ENCODE data around the gene STX2. TPM values are rescaled to one million over a fixed set of nuclear protein-coding genes. Genes with fewer than 3 reads are reported as not detected.

Gene STX2
- total and polyA plus RNA-seq, 4 donors = 15.8 to 31.5 (median 25.7) TPM

DNA sequence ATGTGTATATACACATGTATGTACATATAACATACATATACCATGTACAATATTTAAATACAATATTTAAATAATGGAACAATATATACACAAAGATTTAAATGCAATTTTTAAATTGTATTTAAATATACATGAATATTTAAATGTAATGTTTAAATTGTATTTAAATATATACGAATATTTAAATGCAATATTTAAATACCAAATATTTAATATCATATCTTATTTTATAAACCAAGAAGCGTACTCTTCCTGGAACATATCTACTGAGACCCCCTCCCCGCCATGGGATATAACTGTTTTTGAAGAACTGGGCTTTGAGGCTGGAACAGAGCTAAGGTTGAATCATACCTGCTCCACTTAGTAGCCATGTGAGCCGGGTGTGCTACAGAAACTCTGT, 93.1 kb downstream of the STX2 start:
- intact Hi-C loops (cut with DNase I) = loop anchor here in 1 of 2 donors (5.0 kb wide), 1 partner anchor 699 kb away; no protein-coding TSS in a partner anchor
- Histone ChIP-seq H3K4me3 (ENCODE audit: low read length in 2 of 2) (no peak overlapping the region), H3K36me3 (ENCODE audit: control insufficient read depth in 1 of 2, insufficient read depth in 2 of 2, low read length in 1 of 2) (no peaks in the 10 kb centered on the region), H3K4me1 (ENCODE audit: control insufficient read depth in 1 of 2, insufficient read depth in 2 of 2, low read length in 2 of 2) (no peaks in the 10 kb centered on the region), H3K27me3 (ENCODE audit: control insufficient read depth in 1 of 2, insufficient read depth in 2 of 2, low read length in 1 of 2) (no peaks in the 10 kb centered on the region), H3K27ac (ENCODE audit: low read depth in 1 of 2, low read length in 2 of 2) (no peak overlapping the region), H3K9me3 (ENCODE audit: control insufficient read depth, low read length) (peaks cover 4% of the 10 kb centered on the region)
- WGBS, 2 donors = 88 to 90% methylated on average over 4 of the region's 4 CpGs
- ATAC-seq (ENCODE audit: low FRiP score) (no peak), DNase-seq (no peak)

DNA sequence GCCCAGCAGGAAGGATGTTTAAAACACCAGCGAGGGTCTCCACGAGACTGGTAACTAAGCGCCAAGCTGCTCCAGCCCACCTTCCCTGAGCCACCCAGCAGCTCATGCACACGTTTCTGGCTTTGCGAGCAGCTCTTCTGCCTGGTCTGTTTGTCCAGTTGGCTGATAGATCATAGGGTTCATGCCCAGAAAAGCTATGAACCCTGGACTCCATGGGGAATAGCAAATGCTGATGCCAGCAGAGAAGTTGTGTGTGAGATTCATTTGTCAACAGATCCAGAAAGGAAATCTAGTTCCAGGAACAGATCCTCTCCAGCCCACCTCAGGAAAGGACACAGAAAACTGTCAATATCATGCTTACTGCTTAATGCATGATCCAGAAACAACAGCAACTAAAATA, 94.8 kb downstream of the STX2 start:
- intact Hi-C loops (cut with DNase I) = no loop called here

DNA sequence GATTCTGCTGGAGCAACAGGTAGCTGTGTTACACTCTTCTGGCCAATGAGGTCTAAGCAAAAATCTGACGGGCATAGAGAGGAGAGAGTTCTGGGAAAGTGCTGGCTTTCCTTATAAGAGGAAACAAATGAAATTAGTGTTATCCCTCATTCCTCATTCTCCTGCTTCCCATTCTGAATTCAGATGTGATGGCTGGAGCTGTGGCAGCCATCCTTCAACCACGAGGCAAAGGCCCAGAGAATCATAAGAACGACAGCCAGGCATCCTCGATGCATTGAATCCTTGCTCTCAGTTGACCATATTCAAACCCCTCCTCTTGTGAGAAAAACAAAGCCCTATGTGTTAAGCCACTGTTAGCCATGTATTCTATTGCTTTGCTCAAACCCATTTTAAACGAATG, 95.4 kb downstream of the STX2 start:
- Histone ChIP-seq H3K4me1 (ENCODE audit: control insufficient read depth in 1 of 2, insufficient read depth in 2 of 2, low read length in 2 of 2) (no peaks in the 10 kb centered on the region), H3K9me3 (ENCODE audit: control insufficient read depth, low read length) (peaks cover 4% of the 10 kb centered on the region), H3K27me3 (ENCODE audit: control insufficient read depth in 1 of 2, insufficient read depth in 2 of 2, low read length in 1 of 2) (no peaks in the 10 kb centered on the region), H3K36me3 (ENCODE audit: control insufficient read depth in 1 of 2, insufficient read depth in 2 of 2, low read length in 1 of 2) (no peaks in the 10 kb centered on the region), H3K27ac (ENCODE audit: low read depth in 1 of 2, low read length in 2 of 2) (no peak overlapping the region), H3K4me3 (ENCODE audit: low read length in 2 of 2) (no peak overlapping the region)
- ATAC-seq (ENCODE audit: low FRiP score) = no peak
- WGBS, 2 donors = 90 to 91% methylated on average over 5 of the region's 5 CpGs
- intact Hi-C loops (cut with DNase I) = no loop called here
- no peak for DNase-seq

More for the DNA sequence above, 94.8 kb downstream of the STX2 start:
- Histone ChIP-seq H3K9me3 (ENCODE audit: control insufficient read depth, low read length) (peaks cover 4% of the 10 kb centered on the region), H3K4me1 (ENCODE audit: control insufficient read depth in 1 of 2, insufficient read depth in 2 of 2, low read length in 2 of 2) (no peaks in the 10 kb centered on the region), H3K4me3 (ENCODE audit: low read length in 2 of 2) (no peak overlapping the region), H3K36me3 (ENCODE audit: control insufficient read depth in 1 of 2, insufficient read depth in 2 of 2, low read length in 1 of 2) (no peaks in the 10 kb centered on the region), H3K27me3 (ENCODE audit: control insufficient read depth in 1 of 2, insufficient read depth in 2 of 2, low read length in 1 of 2) (no peaks in the 10 kb centered on the region), H3K27ac (ENCODE audit: low read depth in 1 of 2, low read length in 2 of 2) (no peak overlapping the region)
- no peak for ATAC-seq (ENCODE audit: low FRiP score)
- WGBS, 2 donors = 69 to 73% methylated on average over 5 of the region's 5 CpGs
- DNase-seq = no peak

DNA sequence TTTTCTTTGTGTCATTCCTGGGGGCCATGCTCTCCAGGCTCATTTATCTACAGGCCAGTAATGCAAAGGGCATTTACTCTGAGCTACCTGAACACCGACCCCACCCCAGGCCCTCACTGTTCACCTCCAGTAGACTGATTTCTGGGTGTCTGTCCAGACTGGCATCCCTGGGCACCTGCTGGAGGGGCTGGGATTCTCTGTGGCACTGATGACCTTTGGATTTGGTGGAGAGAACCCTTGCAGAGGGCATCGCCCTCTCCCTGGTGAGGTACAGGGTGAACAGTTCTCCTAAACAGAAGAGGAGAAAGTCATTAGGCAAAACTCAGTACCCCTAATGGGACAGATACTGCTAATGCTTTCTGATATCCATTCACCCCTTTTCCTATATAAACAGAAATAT, 95.9 kb downstream of the STX2 start:
- DNase-seq (no peak), ATAC-seq (ENCODE audit: low FRiP score) (no peak)
- H3K27ac ChIP-seq (ENCODE audit: low read depth in 1 of 2, low read length in 2 of 2) = no peak overlapping the region
- H3K36me3 ChIP-seq (ENCODE audit: control insufficient read depth in 1 of 2, insufficient read depth in 2 of 2, low read length in 1 of 2) = no peaks in the 10 kb centered on the region
- H3K4me1 ChIP-seq (ENCODE audit: control insufficient read depth in 1 of 2, insufficient read depth in 2 of 2, low read length in 2 of 2) = no peaks in the 10 kb centered on the region
- 84 to 89% methylated on average over 2 of the region's 2 CpGs for WGBS, 2 donors
- H3K27me3 ChIP-seq (ENCODE audit: control insufficient read depth in 1 of 2, insufficient read depth in 2 of 2, low read length in 1 of 2) = no peaks in the 10 kb centered on the region
- intact Hi-C loops (cut with DNase I) = no loop called here
- H3K9me3 ChIP-seq (ENCODE audit: control insufficient read depth, low read length) = peaks cover 4% of the 10 kb centered on the region
- no peak overlapping the region for H3K4me3 ChIP-seq (ENCODE audit: low read length in 2 of 2)

DNA sequence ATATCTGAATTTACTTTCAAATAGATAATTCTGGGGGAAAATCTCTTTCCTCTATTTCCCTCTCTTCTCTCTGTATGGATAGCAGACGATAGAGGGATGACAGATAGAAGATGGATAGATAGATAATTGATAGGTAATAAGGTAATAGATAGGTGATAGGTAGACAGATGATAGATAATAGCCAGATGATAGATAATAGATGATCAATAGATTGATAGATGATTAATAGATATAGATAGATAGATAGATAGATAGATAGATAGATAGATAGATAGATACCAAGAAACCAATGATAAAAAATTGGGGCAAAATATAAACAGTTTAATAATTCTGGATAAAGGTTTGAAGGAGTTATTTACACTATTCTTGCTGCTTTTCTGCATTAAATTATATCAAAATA, 96.3 kb downstream of the STX2 start:
- no peak overlapping the region for H3K4me3 ChIP-seq (ENCODE audit: low read length in 2 of 2)
- no peak overlapping the region for H3K27ac ChIP-seq (ENCODE audit: low read depth in 1 of 2, low read length in 2 of 2)
- H3K27me3 ChIP-seq (ENCODE audit: control insufficient read depth in 1 of 2, insufficient read depth in 2 of 2, low read length in 1 of 2) = no peaks in the 10 kb centered on the region
- intact Hi-C loops (cut with DNase I) = no loop called here
- 74 to 80% methylated on average over 1 of the region's 1 CpG for WGBS, 2 donors
- ATAC-seq (ENCODE audit: low FRiP score) (no peak), DNase-seq (no peak)
- H3K9me3 ChIP-seq (ENCODE audit: control insufficient read depth, low read length) = peaks cover 4% of the 10 kb centered on the region
- no peaks in the 10 kb centered on the region for H3K36me3 ChIP-seq (ENCODE audit: control insufficient read depth in 1 of 2, insufficient read depth in 2 of 2, low read length in 1 of 2)
- H3K4me1 ChIP-seq (ENCODE audit: control insufficient read depth in 1 of 2, insufficient read depth in 2 of 2, low read length in 2 of 2) = no peaks in the 10 kb centered on the region

DNA sequence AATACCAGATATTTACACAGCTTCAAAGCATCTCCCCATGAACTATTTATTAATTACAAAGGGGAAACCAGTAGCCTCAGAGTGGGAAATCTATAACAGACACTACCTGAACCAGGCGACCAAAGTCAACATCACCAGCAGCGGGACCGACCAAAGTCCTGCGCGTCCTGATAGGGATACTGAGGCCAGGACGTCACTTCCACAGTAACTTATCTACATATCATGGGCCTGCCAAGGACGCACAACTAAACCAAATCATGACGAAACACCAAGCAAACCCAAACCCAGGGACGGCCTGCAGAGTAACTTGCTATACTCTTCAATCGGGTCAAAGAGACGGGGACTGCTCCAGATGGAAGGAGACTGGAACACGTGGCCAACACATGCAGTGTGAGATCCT, 96.9 kb downstream of the STX2 start:
- ATAC-seq (ENCODE audit: low FRiP score) (no peak), DNase-seq (no peak)
- 81 to 83% methylated on average over 12 of the region's 12 CpGs for WGBS, 2 donors
- H3K36me3 ChIP-seq (ENCODE audit: control insufficient read depth in 1 of 2, insufficient read depth in 2 of 2, low read length in 1 of 2) = no peaks in the 10 kb centered on the region
- peaks cover 4% of the 10 kb centered on the region for H3K9me3 ChIP-seq (ENCODE audit: control insufficient read depth, low read length)
- H3K27ac ChIP-seq (ENCODE audit: low read depth in 1 of 2, low read length in 2 of 2) = no peak overlapping the region
- no peak overlapping the region for H3K4me3 ChIP-seq (ENCODE audit: low read length in 2 of 2)
- intact Hi-C loops (cut with DNase I) = no loop called here
- no peaks in the 10 kb centered on the region for H3K27me3 ChIP-seq (ENCODE audit: control insufficient read depth in 1 of 2, insufficient read depth in 2 of 2, low read length in 1 of 2)
- H3K4me1 ChIP-seq (ENCODE audit: control insufficient read depth in 1 of 2, insufficient read depth in 2 of 2, low read length in 2 of 2) = no peaks in the 10 kb centered on the region

Other genes with a start within 250 kb of the STX2 start
- gene RIMBP2, start 123.0 kb downstream of the STX2 start, total RNA-seq = 1 to 10 TPM in 1 of 2 donors, under 1 TPM in 1; 0.39 to 1.0 TPM
- not detected for gene RIMBP2, start 123.0 kb downstream of the STX2 start, polyA plus RNA-seq
- 100 to 1,000 TPM; 233 to 304 TPM for gene RAN, start 32.8 kb upstream of the STX2 start, total RNA-seq
- 100 to 1,000 TPM; 158 to 210 TPM for gene RAN, start 32.8 kb upstream of the STX2 start, polyA plus RNA-seq
- 10 to 100 TPM; 59.2 to 97.6 TPM for gene ADGRD1, start 114.7 kb upstream of the STX2 start, total RNA-seq
- gene ADGRD1, start 114.7 kb upstream of the STX2 start, polyA plus RNA-seq = 1 to 10 TPM; 2.1 to 2.9 TPM

All from aorta (tissue), 5 donors.